HEK293 (cell line): ENCODE results near the gene ISG20L2.
A peak's percentile ranks its signal among the peaks of the same experiment; 100 is the strongest.

Experiments used
- BCL11A ChIP-seq: fragments of 450-650 bp; formaldehyde crosslinking; IDR thresholded peaks from 2 replicates; pipeline ENCODE4 v1.5.1; 2016; ENCODE audit warnings: low read depth, missing biosample characterization, missing genetic modification characterization
- KLF10 ChIP-seq: fragments of 450-650 bp; IDR thresholded peaks from 2 replicates; pipeline ENCODE4 v1.5.1; 2018; ENCODE audit warnings: missing biosample characterization, mild to moderate bottlenecking, missing genetic modification characterization
- MEIS1 ChIP-seq: sonication (generic); formaldehyde crosslinking; IDR thresholded peaks from 2 replicates; pipeline ENCODE4 v1.8.1; 2022; ENCODE audit warnings: missing genetic modification reagents, mild to moderate bottlenecking, borderline replicate concordance
- MYNN ChIP-seq: fragments of 450-650 bp; formaldehyde crosslinking; IDR thresholded peaks from 2 replicates; pipeline ENCODE4 v1.5.1; 2016; ENCODE audit warnings: missing biosample characterization, missing genetic modification characterization, borderline replicate concordance
- OSR2 ChIP-seq: fragments of 450-650 bp; formaldehyde crosslinking; IDR thresholded peaks from 2 replicates; pipeline ENCODE4 v1.5.1; 2016; ENCODE audit warnings: missing biosample characterization, missing genetic modification characterization
- SP2 ChIP-seq: fragments of 450-650 bp; formaldehyde crosslinking; IDR thresholded peaks from 2 replicates; pipeline ENCODE4 v1.5.1; 2016; ENCODE audit warnings: missing biosample characterization, missing genetic modification characterization
- YY1 ChIP-seq: fragments of 450-650 bp; formaldehyde crosslinking; IDR thresholded peaks from 2 replicates; pipeline ENCODE4 v1.5.1; 2018; ENCODE audit warnings: missing biosample characterization, missing genetic modification characterization
- ZNF121 ChIP-seq: fragments of 450-650 bp; formaldehyde crosslinking; IDR thresholded peaks from 2 replicates; pipeline ENCODE4 v1.5.1; 2016; ENCODE audit warnings: missing biosample characterization, missing genetic modification characterization
- ZNF132 ChIP-seq: fragments of 450-650 bp; formaldehyde crosslinking; IDR thresholded peaks from 2 replicates; pipeline ENCODE4 v1.5.1; 2017; ENCODE audit warnings: missing biosample characterization, missing genetic modification characterization, borderline replicate concordance
- ZNF157 ChIP-seq: fragments of 450-650 bp; formaldehyde crosslinking; IDR thresholded peaks from 2 replicates; pipeline ENCODE4 v1.5.1; 2016; ENCODE audit warnings: missing biosample characterization, missing genetic modification characterization
- ZNF175 ChIP-seq: fragments of 450-650 bp; formaldehyde crosslinking; IDR thresholded peaks from 2 replicates; pipeline ENCODE4 v1.5.1; 2016; ENCODE audit warnings: missing biosample characterization, missing genetic modification characterization
- ZNF423 ChIP-seq: fragments of 450-650 bp; formaldehyde crosslinking; IDR thresholded peaks from 2 replicates; pipeline ENCODE4 v1.5.1; 2016; ENCODE audit warnings: missing biosample characterization, missing genetic modification characterization
- ZNF426 ChIP-seq: fragments of 450-650 bp; formaldehyde crosslinking; IDR thresholded peaks from 2 replicates; pipeline ENCODE4 v1.5.1; 2017; ENCODE audit warnings: missing biosample characterization, missing genetic modification characterization, mild to moderate bottlenecking, inconsistent platforms, moderate library complexity
- ZNF433 ChIP-seq: fragments of 450-650 bp; formaldehyde crosslinking; IDR thresholded peaks from 2 replicates; pipeline ENCODE4 v1.5.1; 2016; ENCODE audit warnings: missing biosample characterization, missing genetic modification characterization, low read depth
- ZNF544 ChIP-seq: fragments of 450-650 bp; formaldehyde crosslinking; IDR thresholded peaks from 2 replicates; pipeline ENCODE4 v1.5.0; 2017; ENCODE audit warnings: missing biosample characterization, missing genetic modification characterization
- ZNF624 ChIP-seq: fragments of 450-650 bp; formaldehyde crosslinking; IDR thresholded peaks from 2 replicates; pipeline ENCODE4 v1.5.1; 2017; ENCODE audit warnings: missing biosample characterization, missing genetic modification characterization
- ZNF660 ChIP-seq: fragments of 450-650 bp; IDR thresholded peaks from 2 replicates; pipeline ENCODE4 v1.5.1; 2018; ENCODE audit warnings: missing biosample characterization, mild to moderate bottlenecking, missing genetic modification characterization
- ZNF664 ChIP-seq: fragments of 450-650 bp; formaldehyde crosslinking; IDR thresholded peaks from 2 replicates; pipeline ENCODE4 v1.5.1; 2016; ENCODE audit warnings: missing biosample characterization, missing genetic modification characterization
- ZNF768 ChIP-seq: fragments of 450-650 bp; formaldehyde crosslinking; IDR thresholded peaks from 2 replicates; pipeline ENCODE4 v1.5.1; 2018; ENCODE audit warnings: missing biosample characterization, mild to moderate bottlenecking, missing genetic modification characterization
- ZSCAN23 ChIP-seq: fragments of 450-650 bp; formaldehyde crosslinking; IDR thresholded peaks from 2 replicates; pipeline ENCODE4 v1.5.1; 2016; ENCODE audit warnings: missing biosample characterization, missing genetic modification characterization
- TF ChIP-seq, protein P1 (sequence below): fragments of 450-650 bp; formaldehyde crosslinking; IDR thresholded peaks from 2 replicates; pipeline ENCODE4 v1.5.1; 2016; ENCODE audit warnings: missing biosample characterization, missing genetic modification characterization
- TF ChIP-seq, protein P2 (sequence below): fragments of 450-650 bp; formaldehyde crosslinking; IDR thresholded peaks from 2 replicates; pipeline ENCODE4 v1.5.1; 2016; ENCODE audit warnings: missing biosample characterization, missing genetic modification characterization
- TF ChIP-seq, protein P3 (sequence below): fragments of 450-650 bp; formaldehyde crosslinking; IDR thresholded peaks from 2 replicates; pipeline ENCODE4 v1.5.1; 2016; ENCODE audit warnings: missing biosample characterization, missing genetic modification characterization
- TF ChIP-seq, protein P4 (sequence below): fragments of 450-650 bp; formaldehyde crosslinking; IDR thresholded peaks from 2 replicates; pipeline ENCODE4 v1.5.1; 2016; ENCODE audit warnings: missing biosample characterization, missing genetic modification characterization, low read depth
- TF ChIP-seq, protein P5 (sequence below): fragments of 450-650 bp; formaldehyde crosslinking; IDR thresholded peaks from 2 replicates; pipeline ENCODE4 v1.5.1; 2016; ENCODE audit warnings: missing biosample characterization, missing genetic modification characterization
- TF ChIP-seq, protein P6 (sequence below): fragments of 450-650 bp; formaldehyde crosslinking; IDR thresholded peaks from 2 replicates; pipeline ENCODE4 v1.5.1; 2016; ENCODE audit warnings: missing biosample characterization, missing genetic modification characterization
- TF ChIP-seq, protein P7 (sequence below): fragments of 450-650 bp; formaldehyde crosslinking; IDR thresholded peaks from 2 replicates; pipeline ENCODE4 v1.5.1; 2016; ENCODE audit warnings: missing biosample characterization, missing genetic modification characterization

ISG20L2 gene

DNA sequence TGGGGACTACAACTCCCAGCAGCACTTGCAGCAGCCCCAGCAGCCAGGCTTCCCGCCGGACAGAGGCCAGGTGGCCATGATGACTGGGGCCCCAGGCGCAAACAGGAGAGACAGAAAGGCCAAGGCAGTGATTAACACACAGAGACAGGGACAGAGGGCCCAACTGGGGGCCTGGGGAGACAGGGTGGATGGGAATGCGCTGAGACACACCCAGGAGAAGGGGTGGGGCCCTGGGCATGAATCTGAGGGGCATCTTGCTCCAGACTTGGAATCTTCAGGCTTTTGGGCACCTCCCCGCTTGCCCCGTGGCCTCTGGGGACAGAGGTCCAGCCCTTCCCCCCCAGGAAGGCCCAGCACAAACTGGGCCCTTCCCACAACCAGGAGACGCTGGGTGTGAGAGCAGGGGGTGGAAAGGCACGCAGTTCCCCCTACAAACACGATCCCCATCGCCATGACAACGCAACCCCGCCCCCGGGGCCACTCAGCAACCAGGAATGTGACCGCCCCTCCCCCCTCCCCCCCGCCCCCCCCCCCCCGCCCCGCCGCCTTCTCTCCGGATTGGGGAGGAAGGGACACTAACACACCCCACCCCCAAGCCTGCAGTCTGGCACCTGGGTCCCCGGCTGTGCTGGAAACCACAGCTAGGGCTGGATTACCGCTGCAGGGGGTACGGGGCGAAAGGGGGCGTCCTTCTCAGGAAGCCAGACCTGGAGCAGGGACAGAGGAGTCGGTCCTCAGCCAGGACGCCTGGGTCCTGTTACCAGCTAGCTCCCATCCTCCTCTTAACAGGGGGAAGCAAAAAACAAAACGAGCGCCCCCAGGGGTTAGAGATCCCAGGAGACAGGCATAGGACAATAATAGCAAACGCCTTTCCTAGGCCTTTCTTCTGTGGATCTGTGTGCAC, 18.4 kb upstream of the ISG20L2 start (continued):
- TF ChIP-seq ZNF544 (tag by site-specific recombination) (no peak), ZNF768 (tag by site-specific recombination) (no peak; the same call in 1 of the 2 replicates), ZNF157 (tag by site-specific recombination) (no peak), YY1 (peak; percentile 81), MEIS1 (CRISPR knock-in tag) (no peak), ZNF132 (tag by site-specific recombination) (no peak), OSR2 (no peak; the same call in 1 of the 2 replicates), ZNF433 (tag by site-specific recombination) (no peak), MYNN (no peak), ZNF624 (tag by site-specific recombination) (no peak), ZNF660 (tag by site-specific recombination) (0 out of 2 replicates have a peak, but pooled peaks have one; percentile 39), ZSCAN23 (tag by site-specific recombination) (no peak), BCL11A (no peak), ZNF121 (tag by site-specific recombination) (peak; percentile 90), KLF10 (peak; percentile 72), ZNF426 (no peak), SP2 (tag by site-specific recombination) (peak; percentile 63), ZNF664 (no peak), ZNF423 (tag by site-specific recombination) (peak; percentile 88; the same call in 1 of the 2 replicates), ZNF175 (tag by site-specific recombination) (no peak)
- TF ChIP-seq, protein P1, sequence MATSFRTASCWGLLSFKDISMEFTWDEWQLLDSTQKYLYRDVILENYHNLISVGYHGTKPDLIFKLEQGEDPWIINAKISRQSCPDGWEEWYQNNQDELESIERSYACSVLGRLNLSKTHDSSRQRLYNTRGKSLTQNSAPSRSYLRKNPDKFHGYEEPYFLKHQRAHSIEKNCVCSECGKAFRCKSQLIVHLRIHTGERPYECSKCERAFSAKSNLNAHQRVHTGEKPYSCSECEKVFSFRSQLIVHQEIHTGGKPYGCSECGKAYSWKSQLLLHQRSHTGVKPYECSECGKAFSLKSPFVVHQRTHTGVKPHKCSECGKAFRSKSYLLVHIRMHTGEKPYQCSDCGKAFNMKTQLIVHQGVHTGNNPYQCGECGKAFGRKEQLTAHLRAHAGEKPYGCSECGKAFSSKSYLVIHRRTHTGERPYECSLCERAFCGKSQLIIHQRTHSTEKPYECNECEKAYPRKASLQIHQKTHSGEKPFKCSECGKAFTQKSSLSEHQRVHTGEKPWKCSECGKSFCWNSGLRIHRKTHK (tag by site-specific recombination) = no peak
- TF ChIP-seq, protein P2, sequence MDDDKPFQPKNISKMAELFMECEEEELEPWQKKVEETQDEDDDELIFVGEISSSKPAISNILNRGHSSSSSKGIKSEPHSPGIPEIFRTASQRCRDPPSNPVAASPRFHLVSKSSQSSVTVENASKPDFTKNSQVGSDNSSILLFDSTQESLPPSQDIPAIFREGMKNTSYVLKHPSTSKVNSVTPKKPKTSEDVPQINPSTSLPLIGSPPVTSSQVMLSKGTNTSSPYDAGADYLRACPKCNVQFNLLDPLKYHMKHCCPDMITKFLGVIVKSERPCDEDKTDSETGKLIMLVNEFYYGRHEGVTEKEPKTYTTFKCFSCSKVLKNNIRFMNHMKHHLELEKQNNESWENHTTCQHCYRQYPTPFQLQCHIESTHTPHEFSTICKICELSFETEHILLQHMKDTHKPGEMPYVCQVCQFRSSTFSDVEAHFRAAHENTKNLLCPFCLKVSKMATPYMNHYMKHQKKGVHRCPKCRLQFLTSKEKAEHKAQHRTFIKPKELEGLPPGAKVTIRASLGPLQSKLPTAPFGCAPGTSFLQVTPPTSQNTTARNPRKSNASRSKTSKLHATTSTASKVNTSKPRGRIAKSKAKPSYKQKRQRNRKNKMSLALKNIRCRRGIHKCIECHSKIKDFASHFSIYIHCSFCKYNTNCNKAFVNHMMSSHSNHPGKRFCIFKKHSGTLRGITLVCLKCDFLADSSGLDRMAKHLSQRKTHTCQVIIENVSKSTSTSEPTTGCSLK = no peak
- TF ChIP-seq, protein P3, sequence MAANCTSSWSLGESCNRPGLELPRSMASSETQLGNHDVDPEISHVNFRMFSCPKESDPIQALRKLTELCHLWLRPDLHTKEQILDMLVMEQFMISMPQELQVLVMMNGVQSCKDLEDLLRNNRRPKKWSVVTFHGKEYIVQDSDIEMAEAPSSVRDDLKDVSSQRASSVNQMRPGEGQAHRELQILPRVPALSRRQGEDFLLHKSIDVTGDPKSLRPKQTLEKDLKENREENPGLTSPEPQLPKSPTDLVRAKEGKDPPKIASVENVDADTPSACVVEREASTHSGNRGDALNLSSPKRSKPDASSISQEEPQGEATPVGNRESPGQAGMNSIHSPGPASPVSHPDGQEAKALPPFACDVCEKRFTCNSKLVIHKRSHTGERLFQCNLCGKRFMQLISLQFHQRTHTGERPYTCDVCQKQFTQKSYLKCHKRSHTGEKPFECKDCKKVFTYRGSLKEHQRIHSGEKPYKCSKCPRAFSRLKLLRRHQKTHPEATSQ (tag by site-specific recombination) = no peak
- TF ChIP-seq, protein P4, sequence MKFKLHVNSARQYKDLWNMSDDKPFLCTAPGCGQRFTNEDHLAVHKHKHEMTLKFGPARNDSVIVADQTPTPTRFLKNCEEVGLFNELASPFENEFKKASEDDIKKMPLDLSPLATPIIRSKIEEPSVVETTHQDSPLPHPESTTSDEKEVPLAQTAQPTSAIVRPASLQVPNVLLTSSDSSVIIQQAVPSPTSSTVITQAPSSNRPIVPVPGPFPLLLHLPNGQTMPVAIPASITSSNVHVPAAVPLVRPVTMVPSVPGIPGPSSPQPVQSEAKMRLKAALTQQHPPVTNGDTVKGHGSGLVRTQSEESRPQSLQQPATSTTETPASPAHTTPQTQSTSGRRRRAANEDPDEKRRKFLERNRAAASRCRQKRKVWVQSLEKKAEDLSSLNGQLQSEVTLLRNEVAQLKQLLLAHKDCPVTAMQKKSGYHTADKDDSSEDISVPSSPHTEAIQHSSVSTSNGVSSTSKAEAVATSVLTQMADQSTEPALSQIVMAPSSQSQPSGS (tag by site-specific recombination) = no peak
- TF ChIP-seq, protein P5, sequence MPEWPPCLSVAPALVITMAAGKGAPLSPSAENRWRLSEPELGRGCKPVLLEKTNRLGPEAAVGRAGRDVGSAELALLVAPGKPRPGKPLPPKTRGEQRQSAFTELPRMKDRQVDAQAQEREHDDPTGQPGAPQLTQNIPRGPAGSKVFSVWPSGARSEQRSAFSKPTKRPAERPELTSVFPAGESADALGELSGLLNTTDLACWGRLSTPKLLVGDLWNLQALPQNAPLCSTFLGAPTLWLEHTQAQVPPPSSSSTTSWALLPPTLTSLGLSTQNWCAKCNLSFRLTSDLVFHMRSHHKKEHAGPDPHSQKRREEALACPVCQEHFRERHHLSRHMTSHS (tag by site-specific recombination) = no peak
- TF ChIP-seq, protein P6, sequence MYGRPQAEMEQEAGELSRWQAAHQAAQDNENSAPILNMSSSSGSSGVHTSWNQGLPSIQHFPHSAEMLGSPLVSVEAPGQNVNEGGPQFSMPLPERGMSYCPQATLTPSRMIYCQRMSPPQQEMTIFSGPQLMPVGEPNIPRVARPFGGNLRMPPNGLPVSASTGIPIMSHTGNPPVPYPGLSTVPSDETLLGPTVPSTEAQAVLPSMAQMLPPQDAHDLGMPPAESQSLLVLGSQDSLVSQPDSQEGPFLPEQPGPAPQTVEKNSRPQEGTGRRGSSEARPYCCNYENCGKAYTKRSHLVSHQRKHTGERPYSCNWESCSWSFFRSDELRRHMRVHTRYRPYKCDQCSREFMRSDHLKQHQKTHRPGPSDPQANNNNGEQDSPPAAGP (tag by site-specific recombination) = peak; percentile 65
- TF ChIP-seq, protein P7, sequence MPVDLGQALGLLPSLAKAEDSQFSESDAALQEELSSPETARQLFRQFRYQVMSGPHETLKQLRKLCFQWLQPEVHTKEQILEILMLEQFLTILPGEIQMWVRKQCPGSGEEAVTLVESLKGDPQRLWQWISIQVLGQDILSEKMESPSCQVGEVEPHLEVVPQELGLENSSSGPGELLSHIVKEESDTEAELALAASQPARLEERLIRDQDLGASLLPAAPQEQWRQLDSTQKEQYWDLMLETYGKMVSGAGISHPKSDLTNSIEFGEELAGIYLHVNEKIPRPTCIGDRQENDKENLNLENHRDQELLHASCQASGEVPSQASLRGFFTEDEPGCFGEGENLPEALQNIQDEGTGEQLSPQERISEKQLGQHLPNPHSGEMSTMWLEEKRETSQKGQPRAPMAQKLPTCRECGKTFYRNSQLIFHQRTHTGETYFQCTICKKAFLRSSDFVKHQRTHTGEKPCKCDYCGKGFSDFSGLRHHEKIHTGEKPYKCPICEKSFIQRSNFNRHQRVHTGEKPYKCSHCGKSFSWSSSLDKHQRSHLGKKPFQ (tag by site-specific recombination) = no peak
